Kidney (tissue), 14 donors: ENCODE results near the gene MEF2C. TPM values are rescaled to one million over a fixed set of nuclear protein-coding genes. Genes with fewer than 3 reads are reported as not detected.

ENCODE experiments used
- DNase-seq, 5 donors: peaks; one replicate each; pipeline ENCODE4 v3.0.0-alpha.2; 2013 to 2020
- FAIRE-seq: peaks from 2 replicates; lab custom pipeline; 2012; peaks lifted over from hg19 to GRCh38; lab: Jason Lieb, UNC
- H3K27ac ChIP-seq, 2 donors: one replicate each; pipeline ENCODE4 v1.7.0; 2013; ENCODE audit warnings: low read depth in 2 of 2, low read length in 2 of 2, inconsistent platforms in 1 of 2
- H3K27me3 ChIP-seq: one replicate; pipeline ENCODE4 v1.7.1; 2013; ENCODE audit warnings: low read length, inconsistent platforms; ENCODE audit not compliant: control insufficient read depth, insufficient read depth
- H3K36me3 ChIP-seq, 3 donors: one replicate each; pipeline versions ENCODE4 v1.7.0 to v1.7.1; 2013; ENCODE audit warnings: low read length in 3 of 3, control low read depth in 1 of 3, inconsistent platforms in 1 of 3; ENCODE audit not compliant: insufficient read depth in 3 of 3, control insufficient read depth in 2 of 3
- H3K4me1 ChIP-seq, 3 donors: one replicate each; pipeline versions ENCODE4 v1.7.0 to v1.7.1; 2013; ENCODE audit warnings: low read length in 3 of 3, inconsistent platforms in 1 of 3, low read depth in 1 of 3; ENCODE audit not compliant: control insufficient read depth in 2 of 3, insufficient read depth in 2 of 3
- H3K4me3 ChIP-seq, 3 donors: one replicate each; pipeline versions ENCODE4 v1.7.0 to v1.8.1; 2013; ENCODE audit warnings: low read length in 3 of 3, control low read depth in 1 of 3, inconsistent platforms in 1 of 3
- H3K9ac ChIP-seq, 3 donors: one replicate each; pipeline versions ENCODE4 v1.7.0 to v1.7.1; 2013; ENCODE audit warnings: low read length in 3 of 3, control low read depth in 1 of 3, inconsistent platforms in 1 of 3
- H3K9me3 ChIP-seq, 3 donors: one replicate each; pipeline versions ENCODE4 v1.7.0 to v1.7.1; 2013; ENCODE audit warnings: low read length in 3 of 3, control low read depth in 1 of 3, inconsistent platforms in 1 of 3; ENCODE audit not compliant: control insufficient read depth in 2 of 3, insufficient read depth in 1 of 3
- CTCF ChIP-seq: IDR thresholded peaks from 3 replicates; pipeline ENCODE4 v1.5.1; 2012; ENCODE audit warnings: mild to moderate bottlenecking, moderate library complexity, borderline replicate concordance; ENCODE audit not compliant: insufficient read depth; ENCODE audit errors: extremely low read depth
- intact Hi-C: fragments of 100-400 bp; cut with DNase I; formaldehyde crosslinking; loops from one replicate; pipeline ENCODE4 v1.11.1; 2022
- polyA plus RNA-seq: library from polyadenylated mRNA; stranded (reverse); fragments of 350-450 nt; fragmentation: Illumina TruSeq; extraction: RNeasy Lipid Tissue Mini Kit (QIAGEN cat#74804); gene quantifications from one replicate; pipeline ENCODE4 v1.2.3, GENCODE V29; 2014; ENCODE audit warnings: low read depth, low replicate concordance; ENCODE audit not compliant: insufficient read depth
- total RNA-seq: library from RNA; stranded (reverse); fragmentation: NEBNext Ultra II Directional; extraction: Animal tissue kit (Norgen Biotek cat#: 25700); gene quantifications from one replicate; pipeline ENCODE4 v1.2.1, GENCODE V29; 2021
- donor health status: control.
- donor health status: control.
- donor health status: control.
- donor health status: control.
- donor health status: control.
- donor health status: DM: yes; HTN: yes; CAD: no.
- donor health status: Normal renal cell carcinoma (clear cell type).

The MEF2C gene
- total and polyA plus RNA-seq, 2 donors from 2014 or later: 5.3 to 75.4 TPM

- H3K9ac ChIP-seq: peak overlapping the region; percentile 82 to 92 (median 90)
- peak in 1 of 5 donors; percentile 68 for DNase-seq
These were observed 1.6 kb upstream of the MEF2C start for GRCh38 chr5:88884608-88884877.

GRCh38 chr5:88883836-88884607, 1.0 kb upstream of the MEF2C start:
- intact Hi-C loops: no loop called here
- Histone ChIP-seq H3K9me3 (no peaks in the 10 kb centered on the region), H3K4me1 (peaks cover 0 to 4% (median 2%) of the 10 kb centered on the region in 3 donors), H3K27ac (peak overlapping the region; percentile 77 to 96), H3K9ac (peak overlapping the region; percentile 82 to 92 (median 90)), H3K36me3 (no peaks in the 10 kb centered on the region), H3K4me3 (peak overlapping the region; percentile 70 to 96 (median 91)), H3K27me3 (no peaks in the 10 kb centered on the region)
- FAIRE-seq: no peak
- TF ChIP-seq CTCF: no peak
- DNase-seq: peak; percentile 58 to 84 (median 76)

More at GRCh38 chr5:88884608-88884877, 1.6 kb upstream of the MEF2C start:
- peak overlapping the region; percentile 77 to 96 for H3K27ac ChIP-seq
- H3K4me1 ChIP-seq: peaks cover 0 to 4% (median 2%) of the 10 kb centered on the region in 3 donors
- intact Hi-C loops: no loop called here
- no peak for TF ChIP-seq CTCF
- no peaks in the 10 kb centered on the region for H3K27me3 ChIP-seq
- H3K36me3 ChIP-seq: no peaks in the 10 kb centered on the region
- FAIRE-seq: no peak
- H3K4me3 ChIP-seq: peak overlapping the region; percentile 70 to 96 (median 91)
- H3K9me3 ChIP-seq: no peaks in the 10 kb centered on the region

GRCh38 chr5:88882276-88883038, 527 bp downstream of the MEF2C start:
- no peaks in the 10 kb centered on the region for H3K9me3 ChIP-seq
- TF ChIP-seq CTCF: no peak
- intact Hi-C loops: no loop called here
- FAIRE-seq (no peak), DNase-seq (peak in 2 of 5 donors; percentile 34 to 49)
- H3K27me3 ChIP-seq: no peaks in the 10 kb centered on the region
- H3K9ac ChIP-seq: peak overlapping the region; percentile 77 to 92 (median 82)
- H3K27ac ChIP-seq: peak overlapping the region; percentile 77 to 96
- H3K36me3 ChIP-seq: no peaks in the 10 kb centered on the region
- peak overlapping the region; percentile 70 to 96 (median 91) for H3K4me3 ChIP-seq
- H3K4me1 ChIP-seq: peaks cover 0 to 8% (median 2%) of the 10 kb centered on the region in 3 donors
